Sigmoid colon (tissue), 7 donors: ENCODE measurements around the gene TSPAN12. TPM values are rescaled to one million over a fixed set of nuclear protein-coding genes. Genes with fewer than 3 reads are reported as not detected.

Experiments
- DNase-seq: peaks from one replicate; pipeline ENCODE4 v3.0.0-alpha.2; 2019
- H3K27ac ChIP-seq, 4 donors: fragments of 200-600 bp; sonication (generic); one replicate each; pipeline ENCODE4 v1.5.1; 2016 to 2019; ENCODE audit warnings: mild to moderate bottlenecking in 1 of 4
- H3K27me3 ChIP-seq, 3 donors: fragments of 200-600 bp; sonication (generic); one replicate each; pipeline ENCODE4 v1.5.1; 2019; ENCODE audit warnings: mild to moderate bottlenecking in 1 of 3
- H3K36me3 ChIP-seq, 4 donors: fragments of 200-600 bp; sonication (generic); one replicate each; pipeline ENCODE4 v1.5.1; 2016 to 2019
- H3K4me1 ChIP-seq, 4 donors: fragments of 200-600 bp; sonication (generic); one replicate each; pipeline ENCODE4 v1.5.1; 2017 to 2019
- H3K4me3 ChIP-seq, 4 donors: fragments of 200-600 bp; sonication (generic); one replicate each; pipeline ENCODE4 v1.5.1; 2017 to 2019; ENCODE audit warnings: mild to moderate bottlenecking in 2 of 4, moderate library complexity in 1 of 4
- H3K9me3 ChIP-seq, 4 donors: fragments of 200-600 bp in 3 of 4; sonication (generic) in 3 of 4; one replicate each; pipeline versions ENCODE4 v1.5.1 to v1.6.1; 2013 to 2019
- CTCF ChIP-seq, 4 experiments: fragments of 450-650 bp in 3 of 4; fragments of 200-600 bp in 1 of 4; IDR thresholded peaks; one replicate each; pipeline ENCODE4 v1.5.1; 2016 to 2019; ENCODE audit warnings: antibody characterized with exemption in 4 of 4, mild to moderate bottlenecking in 3 of 4, moderate library complexity in 2 of 4
- EP300 ChIP-seq, 4 donors: sonication (generic); formaldehyde crosslinking; IDR thresholded peaks; one replicate each; pipeline ENCODE4 v1.6.1; 2017; ENCODE audit warnings: antibody characterized with exemption in 4 of 4
- POLR2A ChIP-seq, 2 donors: fragments of 450-650 bp; IDR thresholded peaks; one replicate each; pipeline ENCODE4 v1.6.1; 2016; ENCODE audit warnings: antibody characterized with exemption in 2 of 2, mild to moderate bottlenecking in 2 of 2, moderate library complexity in 2 of 2
- POLR2AphosphoS5 ChIP-seq, 4 donors: sonication (generic); formaldehyde crosslinking; IDR thresholded peaks; one replicate each; pipeline ENCODE4 v1.6.1; 2017; ENCODE audit warnings: antibody characterized with exemption in 4 of 4
- WGBS, 2 donors: extraction: QIAGEN DNeasy Blood & Tissue Kit; methylation state at CpG; one replicate each; pipeline ENCODE4 v1.1.7; 2013; 5-methylcytosine and 5-hydroxymethylcytosine counted together
- intact Hi-C: fragments of 100-400 bp; cut with DNase I; formaldehyde crosslinking; loops from one replicate; pipeline ENCODE4 v1.15.1; 2023
- polyA plus RNA-seq, 3 donors: library from polyadenylated mRNA; stranded (reverse); fragments of 200-250 nt; gene quantifications; one replicate each; pipeline ENCODE4 v1.2.3, GENCODE V29; 2013
- total RNA-seq, 4 donors: library from RNA; depleted of rRNA; stranded (reverse); fragments of >200 nt; gene quantifications; one replicate each; pipeline ENCODE4 v1.1.0, GENCODE V29; 2016
- donor health status: healthy with polysubstance abuse.
- donor health status: Bipolar disorder and iron deficiency.
- donor health status: healthy.

The TSPAN12 gene
- total and polyA plus RNA-seq, 7 donors = 13.9 to 47.7 (median 19.9) TPM

- H3K9me3 ChIP-seq = no peaks in the 10 kb centered on the region
- H3K4me1 ChIP-seq = peaks cover 0 to 32% (median 2%) of the 10 kb centered on the region in 4 donors
- intact Hi-C loops = no loop called here
- DNase-seq = no peak
- TF ChIP-seq CTCF (IDR thresholded peaks at IDR 0.05) = no peak
- TF ChIP-seq EP300 (IDR thresholded peaks at IDR 0.05) = no peak
- TF ChIP-seq POLR2A (IDR thresholded peaks at IDR 0.05) = no peak
- TF ChIP-seq POLR2AphosphoS5 (IDR thresholded peaks at IDR 0.05) = no peak
- H3K27ac ChIP-seq = no peak overlapping the region
- peaks cover 0 to 20% (median 0%) of the 10 kb centered on the region in 4 donors for H3K36me3 ChIP-seq
- no peak overlapping the region for H3K4me3 ChIP-seq
- 92 to 95% methylated on average over 1 of the region's 1 CpG for WGBS, 2 donors
- H3K27me3 ChIP-seq = no peaks in the 10 kb centered on the region
These were observed 21.3 kb downstream of the TSPAN12 start for GRCh38 chr7:120836556-120837115.

DNA sequence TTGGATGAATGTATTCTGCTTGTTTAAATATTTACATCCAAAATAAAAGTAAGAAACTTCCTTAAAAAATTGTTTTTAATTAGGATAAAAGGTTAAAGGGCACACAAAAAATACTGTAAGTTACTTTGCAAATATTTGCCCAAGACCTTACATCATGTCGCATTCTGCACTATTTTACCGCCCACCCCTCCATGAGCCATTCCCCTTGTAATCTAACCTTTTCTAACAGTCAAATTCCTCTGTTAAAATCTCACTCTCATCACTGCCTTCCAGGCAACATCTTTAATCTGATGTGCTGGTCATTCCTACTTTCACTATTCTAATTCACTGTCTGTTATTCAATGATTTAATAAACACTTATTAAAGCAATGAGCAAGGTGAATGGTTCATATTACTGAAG lies 23.2 kb downstream of the TSPAN12 start:
- intact Hi-C loops = no loop called here
- peaks cover 0 to 20% (median 0%) of the 10 kb centered on the region in 4 donors for H3K36me3 ChIP-seq
- DNase-seq = no peak
- no peaks in the 10 kb centered on the region for H3K9me3 ChIP-seq
- H3K4me1 ChIP-seq = peaks cover 0 to 29% (median 2%) of the 10 kb centered on the region in 4 donors
- TF ChIP-seq POLR2AphosphoS5 (IDR thresholded peaks at IDR 0.05) (no peak), POLR2A (IDR thresholded peaks at IDR 0.05) (no peak), EP300 (IDR thresholded peaks at IDR 0.05) (no peak), CTCF (IDR thresholded peaks at IDR 0.05) (no peak)
- H3K4me3 ChIP-seq = no peak overlapping the region
- WGBS, 2 donors = 66 to 84% methylated on average over 2 of the region's 2 CpGs
- H3K27ac ChIP-seq = no peak overlapping the region
- no peaks in the 10 kb centered on the region for H3K27me3 ChIP-seq

DNA sequence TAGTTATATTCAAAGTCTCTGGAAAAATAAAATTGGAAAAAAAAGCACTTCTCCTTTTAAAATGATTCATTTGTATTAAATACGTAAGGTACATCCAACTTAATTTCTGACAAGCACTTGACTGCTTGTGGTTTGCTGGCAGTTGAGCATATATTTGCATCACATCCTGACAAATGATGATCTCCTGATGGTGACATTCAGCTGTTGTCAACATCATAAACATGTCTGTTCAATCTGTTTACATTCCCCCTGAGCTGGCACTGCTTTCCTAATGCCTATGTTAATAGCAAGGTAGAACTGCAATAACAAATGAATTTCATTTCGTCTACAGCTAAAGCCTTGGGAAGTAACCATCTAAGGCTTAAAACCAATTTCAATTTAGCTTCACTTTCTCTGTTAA lies 24.4 kb downstream of the TSPAN12 start:
- intact Hi-C loops = no loop called here
- 61 to 82% methylated on average over 2 of the region's 2 CpGs for WGBS, 2 donors
- H3K4me1 ChIP-seq = peaks cover 0 to 29% (median 2%) of the 10 kb centered on the region in 4 donors
- no peaks in the 10 kb centered on the region for H3K27me3 ChIP-seq
- peaks cover 0 to 16% (median 0%) of the 10 kb centered on the region in 4 donors for H3K36me3 ChIP-seq
- H3K27ac ChIP-seq = peak overlapping the region in 1 of 4 donors; percentile 53
- no peak overlapping the region for H3K4me3 ChIP-seq
- no peaks in the 10 kb centered on the region for H3K9me3 ChIP-seq
- no peak for TF ChIP-seq EP300 (IDR thresholded peaks at IDR 0.05)
- TF ChIP-seq POLR2AphosphoS5 (IDR thresholded peaks at IDR 0.05) = no peak
- TF ChIP-seq CTCF (IDR thresholded peaks at IDR 0.05) = no peak
- no peak for TF ChIP-seq POLR2A (IDR thresholded peaks at IDR 0.05)
- no peak for DNase-seq

GRCh38 chr7:120832803-120833202 lies 25.1 kb downstream of the TSPAN12 start:
- Histone ChIP-seq H3K4me1 (peaks cover 0 to 35% (median 2%) of the 10 kb centered on the region in 4 donors), H3K27me3 (no peaks in the 10 kb centered on the region), H3K27ac (peak overlapping the region in 1 of 4 donors; percentile 53), H3K9me3 (no peaks in the 10 kb centered on the region), H3K36me3 (peaks cover 0 to 10% (median 0%) of the 10 kb centered on the region in 4 donors), H3K4me3 (no peak overlapping the region)
- intact Hi-C loops = no loop called here
- no peak for TF ChIP-seq CTCF (IDR thresholded peaks at IDR 0.05)
- TF ChIP-seq EP300 (IDR thresholded peaks at IDR 0.05) = no peak
- no peak for TF ChIP-seq POLR2AphosphoS5 (IDR thresholded peaks at IDR 0.05)
- no peak for TF ChIP-seq POLR2A (IDR thresholded peaks at IDR 0.05)
- WGBS, 2 donors = 88 to 95% methylated on average over 2 of the region's 2 CpGs
- DNase-seq = no peak

DNA sequence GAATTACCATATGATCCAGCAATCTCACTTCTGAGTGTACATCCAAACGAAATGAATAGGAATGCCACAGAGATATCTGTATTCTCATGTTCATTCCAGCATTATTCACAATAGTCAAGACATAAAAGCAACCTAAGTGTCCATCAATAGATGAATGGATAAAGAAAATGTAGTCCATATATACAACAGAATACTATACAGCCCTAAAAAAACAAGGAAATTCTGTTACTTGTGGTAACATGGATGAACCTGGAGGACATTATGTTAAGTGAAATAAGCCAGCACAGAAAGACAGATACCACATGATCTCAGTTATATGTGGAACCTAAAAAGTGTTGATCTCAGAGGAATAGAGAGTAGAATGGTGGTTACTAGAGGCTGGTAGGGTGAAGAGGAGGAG lies 26.7 kb downstream of the TSPAN12 start:
- H3K9me3 ChIP-seq = no peaks in the 10 kb centered on the region
- peaks cover 0 to 38% (median 2%) of the 10 kb centered on the region in 4 donors for H3K4me1 ChIP-seq
- H3K27me3 ChIP-seq = no peaks in the 10 kb centered on the region
- DNase-seq = no peak
- H3K4me3 ChIP-seq = no peak overlapping the region
- intact Hi-C loops = no loop called here
- no peak overlapping the region for H3K27ac ChIP-seq
- WGBS, 2 donors = 84 to 88% methylated on average over 1 of the region's 1 CpG
- H3K36me3 ChIP-seq = peaks cover 0 to 3% (median 0%) of the 10 kb centered on the region in 4 donors
- TF ChIP-seq POLR2AphosphoS5 (IDR thresholded peaks at IDR 0.05) (no peak), EP300 (IDR thresholded peaks at IDR 0.05) (no peak), CTCF (IDR thresholded peaks at IDR 0.05) (no peak), POLR2A (IDR thresholded peaks at IDR 0.05) (no peak)
